Liver (tissue), 3 donors: ENCODE data around the gene NLRC5.

ENCODE experiments used
- EGR1 ChIP-seq, 2 donors: IDR thresholded peaks; 2 replicates each; pipeline ENCODE4 v1.6.1; 2016 to 2018; ENCODE audit warnings: antibody characterized with exemption in 2 of 2, low read depth in 2 of 2
- FOXA1 ChIP-seq: IDR thresholded peaks from 2 replicates; pipeline ENCODE4 v1.6.1; 2016; ENCODE audit warnings: antibody characterized with exemption
- GABPA ChIP-seq, 2 donors: IDR thresholded peaks in 1 of 2; conservative IDR thresholded peaks in 1 of 2; 2 replicates each; pipeline ENCODE4 v1.6.1; 2016; ENCODE audit warnings: antibody characterized with exemption in 2 of 2, mild to moderate bottlenecking in 1 of 2, moderate library complexity in 1 of 2
- JUND ChIP-seq, 2 donors: IDR thresholded peaks; 2 replicates each; pipeline ENCODE4 v1.6.1; 2016; ENCODE audit warnings: antibody characterized with exemption in 2 of 2
- RAD21 ChIP-seq, 2 donors: IDR thresholded peaks; 2 replicates each; pipeline ENCODE4 v1.6.1; 2016; ENCODE audit warnings: antibody characterized with exemption in 2 of 2, mild to moderate bottlenecking in 2 of 2
- RXRA ChIP-seq, 2 donors: IDR thresholded peaks; 2 replicates each; pipeline ENCODE4 v1.6.1; 2017 to 2018; ENCODE audit warnings: antibody characterized with exemption in 2 of 2, mild to moderate bottlenecking in 1 of 2
- SP1 ChIP-seq: IDR thresholded peaks from 2 replicates; pipeline ENCODE4 v1.6.1; 2018; ENCODE audit warnings: antibody characterized with exemption, mild to moderate bottlenecking
- TAF1 ChIP-seq: conservative IDR thresholded peaks from 2 replicates; pipeline ENCODE4 v1.6.1; 2016; ENCODE audit warnings: antibody characterized with exemption, mild to moderate bottlenecking
- YY1 ChIP-seq: IDR thresholded peaks from 2 replicates; pipeline ENCODE4 v1.6.1; 2016; ENCODE audit warnings: antibody characterized with exemption, mild to moderate bottlenecking
- TF ChIP-seq, protein P1 (sequence below): fragments of 150-350 bp; IDR thresholded peaks from 2 replicates; pipeline ENCODE4 v1.5.1; 2017; ENCODE audit warnings: improper control_type of control experiment, low read depth, low read length; ENCODE audit not compliant: missing input control
- TF ChIP-seq, protein P2 (sequence below): IDR thresholded peaks from 2 replicates; pipeline ENCODE4 v1.6.1; 2016; ENCODE audit warnings: antibody characterized with exemption
- TF ChIP-seq, protein P3 (sequence below): IDR thresholded peaks from 2 replicates; pipeline ENCODE4 v1.6.1; 2016; ENCODE audit warnings: antibody characterized with exemption, mild to moderate bottlenecking
- TF ChIP-seq, protein P4 (sequence below): IDR thresholded peaks from 2 replicates; pipeline ENCODE4 v1.6.1; 2016; ENCODE audit warnings: antibody characterized with exemption
- donor health status: healthy.
- donor health status: healthy.

DNA sequence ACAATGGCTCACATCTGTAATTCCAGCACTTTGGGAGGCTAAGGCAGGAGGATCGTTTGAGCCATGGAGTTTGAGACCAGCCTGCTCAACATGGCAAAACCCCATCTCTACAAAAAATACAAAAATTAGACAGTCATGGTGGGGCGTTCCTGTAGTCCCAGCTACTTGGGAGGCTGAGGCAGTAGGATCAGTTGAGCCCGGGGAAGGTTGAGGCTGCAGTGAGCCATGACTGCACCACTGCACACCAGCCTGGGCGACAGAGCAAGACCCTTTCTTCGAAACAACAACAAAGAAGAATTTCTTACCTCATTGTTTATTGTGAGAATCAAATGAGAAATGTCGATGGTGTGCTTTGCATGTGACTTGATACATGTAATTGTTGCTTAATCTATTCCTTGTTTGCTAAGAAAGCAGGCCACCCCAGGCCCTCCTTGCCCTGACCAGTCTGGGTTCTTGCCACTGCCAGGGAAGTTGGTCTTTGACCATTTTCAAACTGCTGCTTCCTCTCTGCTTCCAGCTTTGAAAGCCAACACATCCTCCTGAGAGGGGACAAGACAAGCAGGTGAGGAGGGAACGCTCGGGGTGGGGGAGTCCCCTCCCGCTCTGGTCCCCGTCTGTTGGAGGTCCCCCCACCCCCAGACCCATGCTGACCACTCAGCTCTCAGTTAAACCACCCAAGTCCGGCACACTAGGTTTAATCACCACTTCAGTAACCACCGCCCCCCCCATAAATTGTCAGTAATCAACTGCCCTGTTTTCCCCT, 55.8 kb downstream of the NLRC5 start:
- TF ChIP-seq, protein P1, sequence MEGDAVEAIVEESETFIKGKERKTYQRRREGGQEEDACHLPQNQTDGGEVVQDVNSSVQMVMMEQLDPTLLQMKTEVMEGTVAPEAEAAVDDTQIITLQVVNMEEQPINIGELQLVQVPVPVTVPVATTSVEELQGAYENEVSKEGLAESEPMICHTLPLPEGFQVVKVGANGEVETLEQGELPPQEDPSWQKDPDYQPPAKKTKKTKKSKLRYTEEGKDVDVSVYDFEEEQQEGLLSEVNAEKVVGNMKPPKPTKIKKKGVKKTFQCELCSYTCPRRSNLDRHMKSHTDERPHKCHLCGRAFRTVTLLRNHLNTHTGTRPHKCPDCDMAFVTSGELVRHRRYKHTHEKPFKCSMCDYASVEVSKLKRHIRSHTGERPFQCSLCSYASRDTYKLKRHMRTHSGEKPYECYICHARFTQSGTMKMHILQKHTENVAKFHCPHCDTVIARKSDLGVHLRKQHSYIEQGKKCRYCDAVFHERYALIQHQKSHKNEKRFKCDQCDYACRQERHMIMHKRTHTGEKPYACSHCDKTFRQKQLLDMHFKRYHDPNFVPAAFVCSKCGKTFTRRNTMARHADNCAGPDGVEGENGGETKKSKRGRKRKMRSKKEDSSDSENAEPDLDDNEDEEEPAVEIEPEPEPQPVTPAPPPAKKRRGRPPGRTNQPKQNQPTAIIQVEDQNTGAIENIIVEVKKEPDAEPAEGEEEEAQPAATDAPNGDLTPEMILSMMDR: no peak
- TF ChIP-seq YY1: no peak
- no peak for TF ChIP-seq RAD21 (IDR thresholded peaks at IDR 0.05)
- TF ChIP-seq GABPA (IDR thresholded peaks at IDR 0.05 in 1 of 2, conservative IDR thresholded peaks at IDR 0.05 in 1 of 2): no peak
- no peak for TF ChIP-seq TAF1
- TF ChIP-seq, protein P2, sequence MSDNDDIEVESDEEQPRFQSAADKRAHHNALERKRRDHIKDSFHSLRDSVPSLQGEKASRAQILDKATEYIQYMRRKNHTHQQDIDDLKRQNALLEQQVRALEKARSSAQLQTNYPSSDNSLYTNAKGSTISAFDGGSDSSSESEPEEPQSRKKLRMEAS: no peak
- TF ChIP-seq, protein P3, sequence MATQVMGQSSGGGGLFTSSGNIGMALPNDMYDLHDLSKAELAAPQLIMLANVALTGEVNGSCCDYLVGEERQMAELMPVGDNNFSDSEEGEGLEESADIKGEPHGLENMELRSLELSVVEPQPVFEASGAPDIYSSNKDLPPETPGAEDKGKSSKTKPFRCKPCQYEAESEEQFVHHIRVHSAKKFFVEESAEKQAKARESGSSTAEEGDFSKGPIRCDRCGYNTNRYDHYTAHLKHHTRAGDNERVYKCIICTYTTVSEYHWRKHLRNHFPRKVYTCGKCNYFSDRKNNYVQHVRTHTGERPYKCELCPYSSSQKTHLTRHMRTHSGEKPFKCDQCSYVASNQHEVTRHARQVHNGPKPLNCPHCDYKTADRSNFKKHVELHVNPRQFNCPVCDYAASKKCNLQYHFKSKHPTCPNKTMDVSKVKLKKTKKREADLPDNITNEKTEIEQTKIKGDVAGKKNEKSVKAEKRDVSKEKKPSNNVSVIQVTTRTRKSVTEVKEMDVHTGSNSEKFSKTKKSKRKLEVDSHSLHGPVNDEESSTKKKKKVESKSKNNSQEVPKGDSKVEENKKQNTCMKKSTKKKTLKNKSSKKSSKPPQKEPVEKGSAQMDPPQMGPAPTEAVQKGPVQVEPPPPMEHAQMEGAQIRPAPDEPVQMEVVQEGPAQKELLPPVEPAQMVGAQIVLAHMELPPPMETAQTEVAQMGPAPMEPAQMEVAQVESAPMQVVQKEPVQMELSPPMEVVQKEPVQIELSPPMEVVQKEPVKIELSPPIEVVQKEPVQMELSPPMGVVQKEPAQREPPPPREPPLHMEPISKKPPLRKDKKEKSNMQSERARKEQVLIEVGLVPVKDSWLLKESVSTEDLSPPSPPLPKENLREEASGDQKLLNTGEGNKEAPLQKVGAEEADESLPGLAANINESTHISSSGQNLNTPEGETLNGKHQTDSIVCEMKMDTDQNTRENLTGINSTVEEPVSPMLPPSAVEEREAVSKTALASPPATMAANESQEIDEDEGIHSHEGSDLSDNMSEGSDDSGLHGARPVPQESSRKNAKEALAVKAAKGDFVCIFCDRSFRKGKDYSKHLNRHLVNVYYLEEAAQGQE: no peak
- TF ChIP-seq FOXA1: no peak
- TF ChIP-seq, protein P4, sequence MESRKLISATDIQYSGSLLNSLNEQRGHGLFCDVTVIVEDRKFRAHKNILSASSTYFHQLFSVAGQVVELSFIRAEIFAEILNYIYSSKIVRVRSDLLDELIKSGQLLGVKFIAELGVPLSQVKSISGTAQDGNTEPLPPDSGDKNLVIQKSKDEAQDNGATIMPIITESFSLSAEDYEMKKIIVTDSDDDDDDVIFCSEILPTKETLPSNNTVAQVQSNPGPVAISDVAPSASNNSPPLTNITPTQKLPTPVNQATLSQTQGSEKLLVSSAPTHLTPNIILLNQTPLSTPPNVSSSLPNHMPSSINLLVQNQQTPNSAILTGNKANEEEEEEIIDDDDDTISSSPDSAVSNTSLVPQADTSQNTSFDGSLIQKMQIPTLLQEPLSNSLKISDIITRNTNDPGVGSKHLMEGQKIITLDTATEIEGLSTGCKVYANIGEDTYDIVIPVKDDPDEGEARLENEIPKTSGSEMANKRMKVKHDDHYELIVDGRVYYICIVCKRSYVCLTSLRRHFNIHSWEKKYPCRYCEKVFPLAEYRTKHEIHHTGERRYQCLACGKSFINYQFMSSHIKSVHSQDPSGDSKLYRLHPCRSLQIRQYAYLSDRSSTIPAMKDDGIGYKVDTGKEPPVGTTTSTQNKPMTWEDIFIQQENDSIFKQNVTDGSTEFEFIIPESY: no peak
- TF ChIP-seq SP1: no peak
- no peak for TF ChIP-seq RXRA (IDR thresholded peaks at IDR 0.05)
- no peak for TF ChIP-seq JUND (IDR thresholded peaks at IDR 0.05)
- no peak for TF ChIP-seq EGR1 (IDR thresholded peaks at IDR 0.05; ENCODE audit: low read depth in 2 of 2)
